Retinal pigment epithelial cell (primary cell): ENCODE measurements around the gene DIP2C.

Experiments
- DNase-seq: peaks from one replicate; pipeline ENCODE4 v3.0.0-alpha.2; 2010; ENCODE audit warnings: low read depth
- H3K4me3 ChIP-seq: 2 replicates; pipeline ENCODE4 v1.5.1; 2011; ENCODE audit warnings: mild to moderate bottlenecking, low read length, control low read depth, moderate library complexity
- CTCF ChIP-seq: conservative IDR thresholded peaks from 2 replicates; pipeline ENCODE4 v1.5.1; 2011; ENCODE audit warnings: low read depth, low read length, control low read depth, inconsistent platforms

DIP2C gene

GRCh38 chr10:488081-488932 lies 201.2 kb downstream of the DIP2C start:
- DNase-seq = no peak
- TF ChIP-seq CTCF = no peak
- no peak overlapping the region for H3K4me3 ChIP-seq

DNA sequence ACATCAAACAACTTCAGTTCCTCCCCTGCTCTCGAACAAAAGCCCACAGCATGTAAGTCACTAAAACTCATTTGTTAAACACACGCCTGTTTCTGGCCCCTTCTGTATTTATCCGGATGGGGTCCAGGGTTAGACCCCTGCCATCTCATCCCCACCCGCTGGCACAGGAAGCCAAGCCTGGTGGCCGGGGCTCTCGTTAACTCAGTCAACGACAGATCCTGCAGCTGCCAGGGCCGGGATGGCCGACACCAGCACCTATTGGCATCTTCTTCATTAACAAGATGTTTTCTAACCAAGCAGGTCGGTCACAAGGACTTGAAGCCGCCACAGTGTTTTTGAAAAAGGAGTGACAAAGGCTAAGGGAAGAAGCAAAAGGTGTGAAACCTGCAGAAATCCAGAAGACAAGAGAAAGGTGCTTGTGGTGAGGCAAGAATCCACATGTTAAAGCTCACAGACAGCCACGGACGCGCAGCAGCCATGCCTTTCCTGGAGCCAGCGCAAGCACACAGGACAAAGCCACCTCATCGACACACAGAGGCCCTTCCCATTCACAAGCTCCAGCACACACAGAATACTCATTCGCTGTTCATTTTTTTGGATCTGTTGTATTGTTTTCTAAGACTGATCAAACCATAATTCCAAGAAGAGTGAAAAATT lies 202.7 kb downstream of the DIP2C start:
- no peak for DNase-seq
- H3K4me3 ChIP-seq = no peak overlapping the region
- TF ChIP-seq CTCF = no peak

GRCh38 chr10:486206-486605 lies 203.3 kb downstream of the DIP2C start:
- no peak for TF ChIP-seq CTCF
- no peak for DNase-seq

DNA sequence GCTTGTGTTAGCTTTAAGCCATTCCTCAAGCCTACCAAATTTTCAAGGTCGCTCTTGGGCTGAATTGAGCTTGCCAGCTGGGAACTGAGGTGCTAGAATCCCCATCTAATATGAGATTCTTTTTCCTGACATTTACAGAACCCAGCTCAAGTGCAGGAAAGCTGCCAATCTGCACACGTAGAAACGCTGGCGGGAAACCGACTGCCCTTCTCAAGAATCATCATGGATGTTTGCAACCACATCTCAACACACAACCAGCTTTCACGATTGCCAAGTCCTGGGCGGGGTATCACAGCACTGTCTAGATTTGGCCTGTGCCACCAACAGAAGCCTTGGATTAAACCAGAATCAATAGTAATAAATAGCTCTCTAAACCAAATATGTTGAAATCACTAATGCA lies 203.7 kb downstream of the DIP2C start:
- no peak overlapping the region for H3K4me3 ChIP-seq

More at GRCh38 chr10:486206-486605, 203.3 kb downstream of the DIP2C start:
- H3K4me3 ChIP-seq = no peak overlapping the region

GRCh38 chr10:484925-485661 lies 204.4 kb downstream of the DIP2C start:
- TF ChIP-seq CTCF = no peak
- no peak for DNase-seq
- peak overlapping the region; percentile 9 for H3K4me3 ChIP-seq

More for the DNA sequence above, 203.7 kb downstream of the DIP2C start:
- no peak for TF ChIP-seq CTCF
- DNase-seq = no peak

GRCh38 chr10:484441-484924 lies 205.0 kb downstream of the DIP2C start:
- DNase-seq = no peak
- H3K4me3 ChIP-seq = peak overlapping the region; percentile 9
- TF ChIP-seq CTCF = no peak
